Measurements from ENCODE around the gene SLC37A4. TPM values are rescaled to one million over a fixed set of nuclear protein-coding genes. Genes with fewer than 3 reads are reported as not detected.

The SLC37A4 gene
- total RNA-seq, 1 donor from 2014 or later = 16.0 TPM

- H3K36me3 ChIP-seq = peaks cover 0 to 83% of the 10 kb centered on the region in 2 donors
- peaks cover 18% of the 10 kb centered on the region for H3K4me1 ChIP-seq
- TF ChIP-seq POLR2A (IDR thresholded peaks at IDR 0.05) = no peak
- no peak for TF ChIP-seq CTCF (IDR thresholded peaks at IDR 0.05)
- no peak for TF ChIP-seq POLR2AphosphoS5 (IDR thresholded peaks at IDR 0.05; ENCODE audit: insufficient read depth in 1 of 2, low read depth in 1 of 2)
- intact Hi-C loops (cut with DNase I) = no loop called here
- no peak for DNase-seq (ENCODE audit: extremely low spot score in 2 of 2)
- H3K4me3 ChIP-seq = no peak overlapping the region
- H3K9me3 ChIP-seq = no peaks in the 10 kb centered on the region
- H3K27ac ChIP-seq = no peak overlapping the region
- no peaks in the 10 kb centered on the region for H3K27me3 ChIP-seq
These were observed 20.9 kb upstream of the SLC37A4 start for GRCh38 chr11:119051440-119052162.

- intact Hi-C loops (cut with DNase I) = no loop called here
- no peak for DNase-seq (ENCODE audit: extremely low spot score in 2 of 2)
- Histone ChIP-seq H3K27me3 (no peaks in the 10 kb centered on the region), H3K4me3 (no peak overlapping the region), H3K27ac (no peak overlapping the region), H3K36me3 (peaks cover 0 to 88% of the 10 kb centered on the region in 2 donors), H3K9me3 (no peaks in the 10 kb centered on the region), H3K4me1 (no peaks in the 10 kb centered on the region)
- no peak for TF ChIP-seq POLR2AphosphoS5 (IDR thresholded peaks at IDR 0.05; ENCODE audit: insufficient read depth in 1 of 2, low read depth in 1 of 2)
- no peak for TF ChIP-seq POLR2A (IDR thresholded peaks at IDR 0.05)
- TF ChIP-seq CTCF (IDR thresholded peaks at IDR 0.05) = no peak
These were observed 18.4 kb upstream of the SLC37A4 start for GRCh38 chr11:119049081-119049480.

GRCh38 chr11:119048644-119049043, 18.0 kb upstream of the SLC37A4 start:
- DNase-seq (ENCODE audit: extremely low spot score in 2 of 2) = no peak
- intact Hi-C loops (cut with DNase I) = no loop called here
- Histone ChIP-seq H3K27ac (no peak overlapping the region), H3K36me3 (peaks cover 0 to 84% of the 10 kb centered on the region in 2 donors), H3K4me3 (no peak overlapping the region), H3K9me3 (no peaks in the 10 kb centered on the region), H3K4me1 (no peaks in the 10 kb centered on the region), H3K27me3 (no peaks in the 10 kb centered on the region)
- TF ChIP-seq POLR2A (IDR thresholded peaks at IDR 0.05) (no peak), POLR2AphosphoS5 (IDR thresholded peaks at IDR 0.05; ENCODE audit: insufficient read depth in 1 of 2, low read depth in 1 of 2) (no peak), CTCF (IDR thresholded peaks at IDR 0.05) (no peak)

GRCh38 chr11:119047205-119047604, 16.5 kb upstream of the SLC37A4 start:
- intact Hi-C loops (cut with DNase I) = no loop called here
- DNase-seq (ENCODE audit: extremely low spot score in 2 of 2) = no peak
- TF ChIP-seq CTCF (IDR thresholded peaks at IDR 0.05) (no peak), POLR2AphosphoS5 (IDR thresholded peaks at IDR 0.05; ENCODE audit: insufficient read depth in 1 of 2, low read depth in 1 of 2) (no peak), POLR2A (IDR thresholded peaks at IDR 0.05) (no peak)
- Histone ChIP-seq H3K27me3 (no peaks in the 10 kb centered on the region), H3K27ac (no peak overlapping the region), H3K4me3 (no peak overlapping the region), H3K4me1 (no peaks in the 10 kb centered on the region), H3K9me3 (no peaks in the 10 kb centered on the region), H3K36me3 (peaks cover 0 to 70% of the 10 kb centered on the region in 2 donors)

GRCh38 chr11:119046489-119046888, 15.8 kb upstream of the SLC37A4 start:
- Histone ChIP-seq H3K27ac (no peak overlapping the region), H3K27me3 (no peaks in the 10 kb centered on the region), H3K36me3 (peaks cover 0 to 62% of the 10 kb centered on the region in 2 donors), H3K9me3 (no peaks in the 10 kb centered on the region), H3K4me3 (no peak overlapping the region), H3K4me1 (no peaks in the 10 kb centered on the region)
- intact Hi-C loops (cut with DNase I) = no loop called here
- DNase-seq (ENCODE audit: extremely low spot score in 2 of 2) = no peak
- no peak for TF ChIP-seq CTCF (IDR thresholded peaks at IDR 0.05)
- no peak for TF ChIP-seq POLR2A (IDR thresholded peaks at IDR 0.05)
- TF ChIP-seq POLR2AphosphoS5 (IDR thresholded peaks at IDR 0.05; ENCODE audit: insufficient read depth in 1 of 2, low read depth in 1 of 2) = no peak
